IMR-90 (cell line): ENCODE data around the gene NUP107. TPM values are rescaled to one million over a fixed set of nuclear protein-coding genes. Genes with fewer than 3 reads are reported as not detected.

Experiments
- ATAC-seq: fragments of 200-7000 bp; cut with Tn5 transposase; 2 replicates; pipeline ENCODE4 v1.9.1; 2020; ENCODE audit warnings: low read depth, mild to moderate bottlenecking, moderate library complexity
- BruUV-seq: library from RNA; stranded (reverse); fragments of 400-500 nt; replicated peaks from 2 replicates; lab custom pipeline; 2021; lab: Mats Ljungman, UMichigan
- CTCF ChIA-PET: fragments of 300-600 bp; formaldehyde crosslinking; extraction: SDS; loops from one replicate; lab custom pipeline; 2021; ENCODE audit warnings: antibody characterized with exemption; lab: Yijun Ruan, JAX
- POLR2A ChIA-PET: fragments of 300-600 bp; sonication (Branson Sonifier 250); formaldehyde crosslinking; loops from one replicate; lab custom pipeline; 2022; ENCODE audit warnings: antibody characterized with exemption; ENCODE audit not compliant: unreplicated experiment; lab: Charles Lee
- DNase-seq: peaks from one replicate; pipeline ENCODE4 v3.0.0; 2013
- H2AFZ ChIP-seq: replicated peaks from 2 replicates; pipeline ENCODE3; 2013; ENCODE audit warnings: low read length, mild to moderate bottlenecking; ENCODE audit not compliant: poor library complexity
- H2AK5ac ChIP-seq: 2 replicates; pipeline ENCODE4 v1.6.1; 2013; ENCODE audit warnings: low read depth, low read length, inconsistent platforms
- H2AK9ac ChIP-seq: replicated peaks from 2 replicates; pipeline ENCODE3; 2013; ENCODE audit warnings: mild to moderate bottlenecking, low read depth, low read length, moderate library complexity; ENCODE audit not compliant: poor library complexity
- H2BK120ac ChIP-seq: 2 replicates; pipeline ENCODE4 v1.6.1; 2013; ENCODE audit warnings: low read depth, low read length, inconsistent platforms
- H2BK15ac ChIP-seq: 3 replicates; pipeline ENCODE4 v1.6.1; 2013; ENCODE audit warnings: low read depth, low read length, inconsistent platforms
- H2BK20ac ChIP-seq: 2 replicates; pipeline ENCODE4 v1.6.1; 2013; ENCODE audit warnings: low read depth, mild to moderate bottlenecking, inconsistent platforms, low read length, moderate library complexity
- H2BK5ac ChIP-seq: 2 replicates; pipeline ENCODE4 v1.6.1; 2013; ENCODE audit warnings: mild to moderate bottlenecking, low read depth, low read length, inconsistent platforms; ENCODE audit not compliant: poor library complexity, severe bottlenecking
- H3K14ac ChIP-seq: replicated peaks from 2 replicates; pipeline ENCODE4 v1.6.1; 2013; ENCODE audit warnings: low read depth, low read length, inconsistent platforms
- H3K18ac ChIP-seq: 2 replicates; pipeline ENCODE4 v1.6.1; 2013; ENCODE audit warnings: low read depth, low read length, control low read depth
- H3K23ac ChIP-seq: 2 replicates; pipeline ENCODE4 v1.6.1; 2013; ENCODE audit warnings: low read depth, low read length, inconsistent platforms
- H3K27ac ChIP-seq: 2 replicates; pipeline ENCODE4 v1.5.1; 2013; ENCODE audit warnings: mild to moderate bottlenecking, control low read depth, low read length; ENCODE audit not compliant: insufficient read depth
- H3K27me3 ChIP-seq: 2 replicates; pipeline ENCODE4 v1.6.1; 2013; ENCODE audit warnings: low read length; ENCODE audit not compliant: control insufficient read depth, insufficient read depth
- H3K36me3 ChIP-seq: 2 replicates; pipeline ENCODE4 v1.6.1; 2013; ENCODE audit warnings: low read length, mixed read lengths; ENCODE audit not compliant: control insufficient read depth, insufficient read depth
- H3K4ac ChIP-seq: 2 replicates; pipeline ENCODE4 v1.6.1; 2013; ENCODE audit warnings: low read depth, low read length, inconsistent platforms
- H3K4me1 ChIP-seq: 2 replicates; pipeline ENCODE4 v1.6.1; 2013; ENCODE audit warnings: low read length, mixed read lengths; ENCODE audit not compliant: control insufficient read depth, insufficient read depth
- H3K4me2 ChIP-seq: 2 replicates; pipeline ENCODE4 v1.6.1; 2013; ENCODE audit warnings: low read depth, mild to moderate bottlenecking, control low read depth, low read length, moderate library complexity
- H3K4me3 ChIP-seq: 2 replicates; pipeline ENCODE4 v1.5.1; 2013; ENCODE audit warnings: low read depth, mild to moderate bottlenecking, control low read depth, low read length, moderate library complexity; ENCODE audit not compliant: insufficient read depth
- H3K56ac ChIP-seq: 2 replicates; pipeline ENCODE4 v1.6.1; 2013; ENCODE audit warnings: low read length, inconsistent platforms; ENCODE audit not compliant: insufficient read depth; ENCODE audit errors: extremely low read depth
- H3K79me1 ChIP-seq, 2 experiments: 2 replicates each; pipeline ENCODE4 v1.6.1; 2013; ENCODE audit warnings: low read length in 2 of 2, inconsistent platforms in 1 of 2, low read depth in 1 of 2
- H3K9ac ChIP-seq: 2 replicates; pipeline ENCODE4 v1.6.1; 2013; ENCODE audit warnings: low read depth, low read length, control low read depth
- H3K9me1 ChIP-seq: 2 replicates; pipeline ENCODE4 v1.6.1; 2013; ENCODE audit warnings: low read length, inconsistent platforms; ENCODE audit not compliant: insufficient read depth
- H3K9me3 ChIP-seq: 2 replicates; pipeline ENCODE4 v1.6.1; 2013; ENCODE audit warnings: low read length; ENCODE audit not compliant: control insufficient read depth, insufficient read depth
- H4K20me1 ChIP-seq: 2 replicates; pipeline ENCODE4 v1.6.1; 2013; ENCODE audit warnings: low read length, inconsistent platforms; ENCODE audit not compliant: insufficient read depth
- H4K5ac ChIP-seq: 2 replicates; pipeline ENCODE4 v1.6.1; 2013; ENCODE audit warnings: mild to moderate bottlenecking, low read depth, low read length, control low read depth
- H4K8ac ChIP-seq, 2 experiments: 2 replicates each; pipeline ENCODE4 v1.6.1; 2013; ENCODE audit warnings: low read depth in 2 of 2, low read length in 2 of 2, control low read depth in 1 of 2, inconsistent platforms in 1 of 2
- H4K91ac ChIP-seq: 2 replicates; pipeline ENCODE4 v1.6.1; 2013; ENCODE audit warnings: low read depth, low read length, inconsistent platforms; ENCODE audit not compliant: insufficient read depth
- BHLHE40 ChIP-seq: fragments of 150-350 bp; IDR thresholded peaks from 2 replicates; pipeline ENCODE4 v1.6.1; 2016; ENCODE audit warnings: mild to moderate bottlenecking, low read depth, low read length
- CEBPB ChIP-seq: IDR thresholded peaks from 2 replicates; pipeline ENCODE4 v1.6.1; 2012; ENCODE audit warnings: low read depth, low read length, improper control_type of control experiment
- CHD1 ChIP-seq: IDR thresholded peaks from 2 replicates; pipeline ENCODE4 v1.6.1; 2012; ENCODE audit warnings: low read depth, low read length, improper control_type of control experiment
- CTCF ChIP-seq: conservative IDR thresholded peaks from 2 replicates; pipeline ENCODE4 v1.5.1; 2012; ENCODE audit warnings: mild to moderate bottlenecking, low read depth, low read length, improper control_type of control experiment
- ELK1 ChIP-seq: fragments of 150-350 bp; IDR thresholded peaks from 2 replicates; pipeline ENCODE4 v1.6.1; 2016; ENCODE audit warnings: low read depth, mild to moderate bottlenecking, low read length, moderate library complexity, borderline replicate concordance
- FOS ChIP-seq: fragments of 150-350 bp; IDR thresholded peaks from 2 replicates; pipeline ENCODE4 v1.6.1; 2016; ENCODE audit warnings: low read depth, low read length
- MAFK ChIP-seq: IDR thresholded peaks from 2 replicates; pipeline ENCODE4 v1.6.1; 2012; ENCODE audit warnings: low read depth, low read length, improper control_type of control experiment
- MAZ ChIP-seq: IDR thresholded peaks from 2 replicates; pipeline ENCODE4 v1.6.1; 2012; ENCODE audit warnings: low read depth, mild to moderate bottlenecking, low read length, improper control_type of control experiment, moderate library complexity, borderline replicate concordance
- MXI1 ChIP-seq: IDR thresholded peaks from 2 replicates; pipeline ENCODE4 v1.6.1; 2012; ENCODE audit warnings: low read depth, mild to moderate bottlenecking, low read length, moderate library complexity, borderline replicate concordance
- NFE2L2 ChIP-seq: fragments of 150-350 bp; IDR thresholded peaks from 2 replicates; pipeline ENCODE4 v1.6.1; 2016; ENCODE audit warnings: low read depth, mild to moderate bottlenecking, low read length
- POLR2A ChIP-seq: IDR thresholded peaks from 2 replicates; pipeline ENCODE4 v1.6.1; 2012; ENCODE audit warnings: mild to moderate bottlenecking, low read depth, low read length
- RAD21 ChIP-seq: IDR thresholded peaks from 2 replicates; pipeline ENCODE4 v1.6.1; 2012; ENCODE audit warnings: low read length, improper control_type of control experiment
- RCOR1 ChIP-seq: IDR thresholded peaks from 2 replicates; pipeline ENCODE4 v1.6.1; 2012; ENCODE audit warnings: mild to moderate bottlenecking, low read length, improper control_type of control experiment; ENCODE audit not compliant: insufficient replicate concordance
- RFX5 ChIP-seq: IDR thresholded peaks from 2 replicates; pipeline ENCODE4 v1.8.0; 2012; ENCODE audit warnings: low read depth, mild to moderate bottlenecking, low read length, moderate library complexity
- SMC3 ChIP-seq: fragments of 150-350 bp; IDR thresholded peaks from 2 replicates; pipeline ENCODE4 v1.6.1; 2016; ENCODE audit warnings: low read depth, mild to moderate bottlenecking, antibody characterized with exemption, low read length, moderate library complexity
- USF2 ChIP-seq: fragments of 150-350 bp; IDR thresholded peaks from 2 replicates; pipeline ENCODE4 v1.6.1; 2017; ENCODE audit warnings: mild to moderate bottlenecking, antibody characterized with exemption, low read length, low read depth
- WGBS, 2 experiments: methylation state at CpG; one replicate each; pipeline versions ENCODE4 v1.1.5 to v1.1.7; 2013; ENCODE audit warnings: missing lambda C conversion rate in 2 of 2; ENCODE audit not compliant: insufficient read length in 1 of 2; ENCODE audit errors: extremely low coverage in 2 of 2; 5-methylcytosine and 5-hydroxymethylcytosine counted together
- dilution Hi-C: fragments of 300-500 bp; cut with HindIII; formaldehyde crosslinking; loops from one replicate; pipeline ENCODE4 v1.14.3; 2018; ENCODE audit warnings: low sequenced_read_pairs; ENCODE audit not compliant: unreplicated experiment
- in situ Hi-C: fragments of 300-500 bp; cut with MboI; formaldehyde crosslinking; loops from 3 replicates; pipeline ENCODE4 v1.14.3; 2019; ENCODE audit warnings: low sequenced_read_pairs, inconsistent platforms, mixed read lengths
- intact Hi-C: fragments of 100-400 bp; cut with micrococcal nuclease; formaldehyde crosslinking; loops from 2 replicates; pipeline ENCODE4 v1.10.0; 2022
- polyA plus RNA-seq, 3 experiments: library from polyadenylated mRNA; depleted of rRNA; stranded (reverse); fragments of >200 nt; gene quantifications; 2 replicates each; pipeline ENCODE4 v1.2.3, GENCODE V29; 2012; ENCODE audit warnings: low replicate concordance in 1 of 3
- total RNA-seq: library from RNA; depleted of rRNA; stranded (reverse); fragments of >200 nt; gene quantifications from 2 replicates; pipeline ENCODE4 v1.2.3, GENCODE V29; 2012

NUP107 gene
- total and polyA plus RNA-seq, 2 of the 4 experiments (the other 2 are of a cell fraction) = 34.5 to 69.7 TPM

GRCh38 chr12:68766646-68767045, 79.9 kb downstream of the NUP107 start:
- H2AFZ ChIP-seq = no peak overlapping the region
- no peaks in the 10 kb centered on the region for H3K4me1 ChIP-seq
- DNase-seq = no peak
- intact Hi-C loops (no loop called here), dilution Hi-C loops (no loop called here), in situ Hi-C loops (no loop called here)
- H4K20me1 ChIP-seq = no peaks in the 10 kb centered on the region
- WGBS, 2 experiments = 80% methylated on average over 1 of the region's 2 CpGs; no CpG with 5 or more reads in 1 of the 2 experiments
- H2AK9ac ChIP-seq = no peak overlapping the region
- no peak for TF ChIP-seq CHD1
- no peak for TF ChIP-seq CEBPB
- TF ChIP-seq USF2 = no peak
- TF ChIP-seq SMC3 = no peak
- no peak for TF ChIP-seq MXI1
- no peak for TF ChIP-seq FOS
- TF ChIP-seq RAD21 = no peak
- TF ChIP-seq RFX5 = no peak
- TF ChIP-seq CTCF = no peak
- TF ChIP-seq MAZ = no peak
- no peak for TF ChIP-seq NFE2L2
- TF ChIP-seq MAFK = no peak
- TF ChIP-seq POLR2A = no peak
- TF ChIP-seq BHLHE40 = no peak
- TF ChIP-seq ELK1 = no peak
- no peak for TF ChIP-seq RCOR1
- H4K5ac ChIP-seq = no peak overlapping the region
- no peak overlapping the region for H3K4ac ChIP-seq
- H3K9ac ChIP-seq = no peak overlapping the region
- ChIA-PET POLR2A (interaction anchor here (0.6 kb wide), 2 partner anchors 10 to 1281 kb away, joined by 3 to 11 read pairs; no protein-coding TSS in a partner anchor), CTCF (interaction anchor here (0.6 kb wide), 1 partner anchor 22 kb away, joined by 3 read pairs; no protein-coding TSS in a partner anchor)
- no peak for ATAC-seq
- H2BK20ac ChIP-seq = no peak overlapping the region
- H4K8ac ChIP-seq = no peak overlapping the region
- no peaks in the 10 kb centered on the region for H3K27me3 ChIP-seq
- H3K9me3 ChIP-seq = no peaks in the 10 kb centered on the region
- no peak overlapping the region for H3K23ac ChIP-seq
- H3K56ac ChIP-seq = no peak overlapping the region
- H3K4me2 ChIP-seq = no peak overlapping the region
- no peak overlapping the region for H3K4me3 ChIP-seq
- H3K79me1 ChIP-seq = no peaks in the 10 kb centered on the region; a peak in 1 of 4 replicates
- no peak overlapping the region for H3K14ac ChIP-seq
- H2AK5ac ChIP-seq = no peak overlapping the region
- 0 out of 2 replicates have a peak, but pooled peaks cover 3% of the 10 kb centered on the region for H3K9me1 ChIP-seq
- peaks cover 9% of the 10 kb centered on the region for H3K36me3 ChIP-seq
- no peak overlapping the region for H4K91ac ChIP-seq
- H2BK120ac ChIP-seq = no peak overlapping the region
- H2BK15ac ChIP-seq = no peak overlapping the region
- no peak overlapping the region for H3K18ac ChIP-seq
- BruUV-seq = no TSS peak
- H2BK5ac ChIP-seq = no peak overlapping the region
- H3K27ac ChIP-seq = no peak overlapping the region
